NCI-H748 treated with DMSO at 0.1 percent for 48 hours (cell line): Measurements from ENCODE around the gene DCTN2.

ENCODE experiments used
- DNase-seq: peaks from one replicate; lab custom pipeline; 2025; lab: John Stamatoyannopoulos, UW

Gene DCTN2

GRCh38 chr12:57549909-57550640, 3.1 kb upstream of the DCTN2 start, which contains the start of gene KIF5A:
TSS of gene KIF5A (plus strand) at chr12:57550044. CDS start at chr12:57550272, 228 bp downstream.
- peak; percentile 57 for DNase-seq

GRCh38 chr12:57549203-57549908, 2.4 kb upstream of the DCTN2 start:
- DNase-seq, result no peak

- no peak for DNase-seq
Observed at GRCh38 chr12:57548488-57548887, 1.5 kb upstream of the DCTN2 start.

GRCh38 chr12:57548013-57548315, 972 bp upstream of the DCTN2 start:
- no peak for DNase-seq

GRCh38 chr12:57547288-57548012, 458 bp upstream of the DCTN2 start:
- DNase-seq, result no peak

- DNase-seq, result no peak
Observed at GRCh38 chr12:57545809-57546437, 1.1 kb downstream of the DCTN2 start.

- no peak for DNase-seq
Observed at GRCh38 chr12:57543581-57543980, 3.4 kb downstream of the DCTN2 start.

- DNase-seq, result no peak
Observed at GRCh38 chr12:57541717-57542116, 5.3 kb downstream of the DCTN2 start.

GRCh38 chr12:57541001-57541400, 6.0 kb downstream of the DCTN2 start:
- DNase-seq, result no peak

- DNase-seq, result no peak
Observed at GRCh38 chr12:57539134-57539768, 7.7 kb downstream of the DCTN2 start.

GRCh38 chr12:57536597-57536942, 10.4 kb downstream of the DCTN2 start:
- DNase-seq, result no peak

- DNase-seq, result no peak
Observed at GRCh38 chr12:57535764-57536596, 11.0 kb downstream of the DCTN2 start.

- DNase-seq, result no peak
Observed at GRCh38 chr12:57534991-57535543, 11.9 kb downstream of the DCTN2 start.

GRCh38 chr12:57534250-57534649, 12.7 kb downstream of the DCTN2 start:
- DNase-seq, result no peak

- DNase-seq, result no peak
Observed at GRCh38 chr12:57533108-57533507, 13.9 kb downstream of the DCTN2 start.

GRCh38 chr12:57531836-57532235, 15.2 kb downstream of the DCTN2 start:
- no peak for DNase-seq

- DNase-seq, result no peak
Observed at GRCh38 chr12:57530396-57531142, 16.4 kb downstream of the DCTN2 start.

- DNase-seq, result no peak
Observed at GRCh38 chr12:57529831-57530230, 17.2 kb downstream of the DCTN2 start.

- no peak for DNase-seq
Observed at GRCh38 chr12:57528831-57529555, 18.0 kb downstream of the DCTN2 start.

- no peak for DNase-seq
Observed at GRCh38 chr12:57528176-57528575, 18.8 kb downstream of the DCTN2 start.
